Stomach (tissue), 9 donors: ENCODE results near the gene KDM4B. TPM values are rescaled to one million over a fixed set of nuclear protein-coding genes. Genes with fewer than 3 reads are reported as not detected.

Source experiments
- DNase-seq, 2 donors: peaks; one replicate each; pipeline versions ENCODE4 v3.0.0 to v3.0.0-alpha.2; 2013 to 2019
- H3K27ac ChIP-seq, 5 donors: fragments of 200-600 bp in 4 of 5; sonication (generic) in 4 of 5; one replicate each; pipeline ENCODE4 v1.5.1; 2013 to 2019; ENCODE audit warnings: mild to moderate bottlenecking in 1 of 5, moderate library complexity in 1 of 5
- H3K27me3 ChIP-seq, 3 donors: fragments of 200-600 bp; sonication (generic); one replicate each; pipeline ENCODE4 v1.5.1; 2017 to 2019; ENCODE audit warnings: mixed run types in 1 of 3
- H3K36me3 ChIP-seq, 4 donors: fragments of 200-600 bp; sonication (generic); 1 replicate in 3 of 4; 2 replicates in 1 of 4; pipeline ENCODE4 v1.5.1; 2016 to 2019
- H3K4me1 ChIP-seq, 4 donors: fragments of 200-600 bp; sonication (generic); one replicate each; pipeline ENCODE4 v1.5.1; 2016 to 2019
- H3K4me3 ChIP-seq, 4 donors: fragments of 200-600 bp; sonication (generic) in 3 of 4; one replicate each; pipeline ENCODE4 v1.5.1; 2016 to 2019; ENCODE audit warnings: mild to moderate bottlenecking in 1 of 4
- H3K9me3 ChIP-seq, 4 donors: fragments of 200-600 bp; sonication (generic); one replicate each; pipeline ENCODE4 v1.5.1; 2016 to 2019
- EP300 ChIP-seq: sonication (generic); formaldehyde crosslinking; IDR thresholded peaks from one replicate; pipeline ENCODE4 v1.6.1; 2017; ENCODE audit warnings: antibody characterized with exemption
- POLR2A ChIP-seq, 4 donors: fragments of 450-650 bp; IDR thresholded peaks; one replicate each; pipeline ENCODE4 v1.6.1; 2016; ENCODE audit warnings: antibody characterized with exemption in 4 of 4, control low read depth in 2 of 4, mild to moderate bottlenecking in 1 of 4, moderate library complexity in 1 of 4
- POLR2AphosphoS5 ChIP-seq, 3 donors: sonication (generic); formaldehyde crosslinking; IDR thresholded peaks; one replicate each; pipeline ENCODE4 v1.6.1; 2016; ENCODE audit warnings: antibody characterized with exemption in 3 of 3
- WGBS, 5 donors: extraction: QIAGEN DNeasy Blood & Tissue Kit in 3 of 5; methylation state at CpG; one replicate each; pipeline versions ENCODE4 v1.1.5 to v1.1.7; 2013 to 2018; 5-methylcytosine and 5-hydroxymethylcytosine counted together
- intact Hi-C: fragments of 100-400 bp; cut with DNase I; formaldehyde crosslinking; loops from one replicate; pipeline ENCODE4 v1.15.1; 2023; ENCODE audit warnings: low total_unique reads
- polyA plus RNA-seq, 3 donors: library from polyadenylated mRNA; stranded (reverse); fragments of 200-250 nt; gene quantifications; one replicate each; pipeline ENCODE4 v1.2.3, GENCODE V29; 2013
- total RNA-seq, 5 donors: library from RNA; depleted of rRNA; stranded (reverse); fragments of >200 nt; gene quantifications; one replicate each; pipeline versions ENCODE4 v1.1.0 to v1.2.3, GENCODE V29; 2014 to 2016
- TF ChIP-seq, protein P1 (sequence below), 7 experiments: fragments of 450-650 bp in 4 of 7; fragments of 200-600 bp in 3 of 7; sonication (generic) in 3 of 7; IDR thresholded peaks; one replicate each; pipeline ENCODE4 v1.5.1; 2016 to 2019; ENCODE audit warnings: antibody characterized with exemption in 7 of 7, control low read depth in 2 of 7, mild to moderate bottlenecking in 1 of 7
- donor health status: healthy with polysubstance abuse.
- donor health status: Bipolar disorder and iron deficiency.
- donor health status: healthy.

The KDM4B gene
- total and polyA plus RNA-seq, 8 donors, result 5.2 to 202 (median 29.4) TPM

DNA sequence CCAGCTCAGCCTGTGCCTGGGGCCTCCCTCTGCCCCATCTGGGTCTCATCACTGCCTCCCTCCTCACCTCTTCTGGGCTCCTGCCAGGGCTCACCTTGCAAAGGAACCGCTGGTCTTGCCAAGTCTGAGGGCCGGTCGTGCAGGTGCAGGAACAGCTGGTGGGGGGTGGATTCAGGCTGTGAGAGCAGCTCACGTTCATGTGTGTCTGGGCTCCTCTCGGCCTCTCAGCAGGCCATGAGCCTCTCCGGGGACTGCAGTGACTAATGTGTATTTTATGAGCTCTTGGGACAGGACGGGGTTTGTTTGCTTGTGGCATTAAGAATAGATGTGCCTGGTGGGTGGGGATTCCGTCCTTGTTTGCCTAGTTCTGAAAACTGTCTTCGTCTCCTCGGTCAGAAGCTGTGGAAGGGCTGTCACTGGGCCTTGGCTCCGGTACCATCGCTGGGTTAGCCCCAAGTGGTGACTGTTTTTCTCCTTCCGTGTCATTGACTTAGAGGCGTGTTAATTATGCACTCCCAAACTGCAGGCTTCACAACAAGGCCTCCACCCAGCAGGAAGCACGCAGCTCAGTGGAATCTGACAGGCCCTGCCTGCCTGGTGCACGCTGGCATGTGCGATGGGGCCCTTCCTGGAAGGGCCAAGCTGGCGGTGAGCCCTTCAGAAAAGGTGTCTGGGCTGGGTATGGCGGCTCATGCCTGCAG lies 77.6 kb downstream of the KDM4B start:
- peak; percentile 83 for DNase-seq
- Histone ChIP-seq H3K4me1 (peaks cover 37 to 47% (median 44%) of the 10 kb centered on the region in 4 donors), H3K27me3 (no peaks in the 10 kb centered on the region), H3K9me3 (no peaks in the 10 kb centered on the region), H3K4me3 (no peak overlapping the region), H3K36me3 (peaks cover 8 to 76% (median 52%) of the 10 kb centered on the region in 4 donors), H3K27ac (peak overlapping the region; percentile 42 to 83 (median 66))
- TF ChIP-seq EP300 (no peak), POLR2AphosphoS5 (IDR thresholded peaks at IDR 0.05) (peak in 2 of 3 donors; percentile 26 to 38)
- intact Hi-C loops, result no loop called here
- 34 to 64% (median 35%) methylated on average over 15 to 19 of the region's 19 CpGs for WGBS, 5 donors

DNA sequence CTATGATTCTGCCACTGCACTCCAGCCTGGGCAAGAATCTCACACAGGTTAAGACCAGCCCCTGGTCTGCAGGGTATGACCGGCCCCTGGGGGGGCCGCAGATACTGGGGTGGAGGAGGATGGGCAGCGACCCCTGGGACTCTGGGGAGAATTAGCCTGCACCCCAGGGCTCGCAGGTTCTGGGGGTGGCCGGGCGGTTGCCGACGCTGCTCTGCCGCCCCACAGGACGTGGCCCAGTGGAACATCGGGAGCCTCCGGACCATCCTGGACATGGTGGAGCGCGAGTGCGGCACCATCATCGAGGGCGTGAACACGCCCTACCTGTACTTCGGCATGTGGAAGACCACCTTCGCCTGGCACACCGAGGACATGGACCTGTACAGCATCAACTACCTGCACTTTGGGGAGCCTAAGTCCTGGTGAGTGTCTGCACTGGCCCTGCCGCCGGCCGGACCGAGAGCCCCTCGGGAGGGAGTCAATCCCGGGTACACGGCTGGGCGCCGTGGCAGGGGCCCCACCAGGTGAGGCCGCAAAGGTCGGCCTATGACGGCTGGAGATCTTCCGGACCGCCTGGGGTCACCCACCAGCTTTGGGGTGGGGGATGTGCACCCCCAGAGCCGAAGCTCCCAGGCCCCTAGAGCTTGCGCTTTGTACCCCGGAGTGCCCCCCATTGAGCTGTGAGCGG lies 78.5 kb downstream of the KDM4B start:
- H3K4me1 ChIP-seq, result peaks cover 37 to 47% (median 44%) of the 10 kb centered on the region in 4 donors
- no peaks in the 10 kb centered on the region for H3K27me3 ChIP-seq
- WGBS, 5 donors, result 94 to 97% (median 96%) methylated on average over 22 to 39 of the region's 39 CpGs
- DNase-seq, result no peak
- H3K4me3 ChIP-seq, result peak overlapping the region in 1 of 4 donors; percentile 16
- H3K27ac ChIP-seq, result peak overlapping the region; percentile 42 to 83 (median 66)
- TF ChIP-seq, protein P1, sequence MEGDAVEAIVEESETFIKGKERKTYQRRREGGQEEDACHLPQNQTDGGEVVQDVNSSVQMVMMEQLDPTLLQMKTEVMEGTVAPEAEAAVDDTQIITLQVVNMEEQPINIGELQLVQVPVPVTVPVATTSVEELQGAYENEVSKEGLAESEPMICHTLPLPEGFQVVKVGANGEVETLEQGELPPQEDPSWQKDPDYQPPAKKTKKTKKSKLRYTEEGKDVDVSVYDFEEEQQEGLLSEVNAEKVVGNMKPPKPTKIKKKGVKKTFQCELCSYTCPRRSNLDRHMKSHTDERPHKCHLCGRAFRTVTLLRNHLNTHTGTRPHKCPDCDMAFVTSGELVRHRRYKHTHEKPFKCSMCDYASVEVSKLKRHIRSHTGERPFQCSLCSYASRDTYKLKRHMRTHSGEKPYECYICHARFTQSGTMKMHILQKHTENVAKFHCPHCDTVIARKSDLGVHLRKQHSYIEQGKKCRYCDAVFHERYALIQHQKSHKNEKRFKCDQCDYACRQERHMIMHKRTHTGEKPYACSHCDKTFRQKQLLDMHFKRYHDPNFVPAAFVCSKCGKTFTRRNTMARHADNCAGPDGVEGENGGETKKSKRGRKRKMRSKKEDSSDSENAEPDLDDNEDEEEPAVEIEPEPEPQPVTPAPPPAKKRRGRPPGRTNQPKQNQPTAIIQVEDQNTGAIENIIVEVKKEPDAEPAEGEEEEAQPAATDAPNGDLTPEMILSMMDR (IDR thresholded peaks at IDR 0.05), result no peak
- no peak for TF ChIP-seq POLR2A (IDR thresholded peaks at IDR 0.05)
- peaks cover 8 to 76% (median 51%) of the 10 kb centered on the region in 4 donors for H3K36me3 ChIP-seq
- intact Hi-C loops, result no loop called here
- H3K9me3 ChIP-seq, result no peaks in the 10 kb centered on the region

DNA sequence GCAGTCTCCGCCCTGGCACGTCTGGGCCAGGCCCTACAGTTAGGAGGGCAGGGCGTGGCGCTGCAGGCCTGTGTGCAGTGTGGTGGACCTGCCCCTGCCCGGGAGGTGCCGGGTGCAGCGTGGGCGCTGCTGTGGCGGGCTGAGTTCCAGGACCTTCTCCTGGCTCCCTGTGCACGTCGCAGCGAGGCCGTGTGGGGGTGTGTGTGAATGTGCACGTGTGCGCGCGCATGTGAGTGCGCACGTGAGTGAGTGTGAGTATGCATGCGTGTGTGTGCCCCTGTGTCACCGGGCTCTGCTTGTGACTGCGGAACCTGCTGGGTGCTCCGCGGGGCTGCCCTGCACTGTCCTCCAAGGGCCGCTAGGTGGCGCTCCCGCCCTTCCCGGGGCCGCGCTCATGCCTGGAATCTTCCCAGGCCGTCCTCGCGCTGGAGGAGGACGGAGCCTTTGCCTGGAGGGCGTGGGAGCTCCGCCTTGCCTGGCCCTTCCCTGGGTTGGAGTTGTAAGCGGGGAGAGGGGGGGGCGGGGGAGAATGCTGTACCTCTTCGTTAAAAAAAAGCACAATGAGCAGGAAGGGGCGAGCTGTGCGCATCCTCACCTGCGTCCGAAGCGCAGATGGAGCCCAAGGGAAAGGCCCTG lies 79.3 kb downstream of the KDM4B start:
- TF ChIP-seq POLR2AphosphoS5 (IDR thresholded peaks at IDR 0.05), result peak in 1 of 3 donors; percentile 50
- TF ChIP-seq, protein P1 (IDR thresholded peaks at IDR 0.05), result peak in 6 of 7 experiments; percentile 85 to 100 (median 99)
- TF ChIP-seq EP300, result no peak
- no peaks in the 10 kb centered on the region for H3K9me3 ChIP-seq
- intact Hi-C loops, result no loop called here
- WGBS, 5 donors, result 18 to 45% (median 21%) methylated on average over 9 to 44 of the region's 44 CpGs
- H3K36me3 ChIP-seq, result peaks cover 8 to 76% (median 49%) of the 10 kb centered on the region in 4 donors
- H3K27ac ChIP-seq, result peak overlapping the region in 2 of 5 donors; percentile 28 to 78
- H3K4me1 ChIP-seq, result peaks cover 37 to 47% (median 44%) of the 10 kb centered on the region in 4 donors
- no peaks in the 10 kb centered on the region for H3K27me3 ChIP-seq
- H3K4me3 ChIP-seq, result peak overlapping the region in 2 of 4 donors; percentile 3 to 16
- DNase-seq, result peak; percentile 87 to 94

DNA sequence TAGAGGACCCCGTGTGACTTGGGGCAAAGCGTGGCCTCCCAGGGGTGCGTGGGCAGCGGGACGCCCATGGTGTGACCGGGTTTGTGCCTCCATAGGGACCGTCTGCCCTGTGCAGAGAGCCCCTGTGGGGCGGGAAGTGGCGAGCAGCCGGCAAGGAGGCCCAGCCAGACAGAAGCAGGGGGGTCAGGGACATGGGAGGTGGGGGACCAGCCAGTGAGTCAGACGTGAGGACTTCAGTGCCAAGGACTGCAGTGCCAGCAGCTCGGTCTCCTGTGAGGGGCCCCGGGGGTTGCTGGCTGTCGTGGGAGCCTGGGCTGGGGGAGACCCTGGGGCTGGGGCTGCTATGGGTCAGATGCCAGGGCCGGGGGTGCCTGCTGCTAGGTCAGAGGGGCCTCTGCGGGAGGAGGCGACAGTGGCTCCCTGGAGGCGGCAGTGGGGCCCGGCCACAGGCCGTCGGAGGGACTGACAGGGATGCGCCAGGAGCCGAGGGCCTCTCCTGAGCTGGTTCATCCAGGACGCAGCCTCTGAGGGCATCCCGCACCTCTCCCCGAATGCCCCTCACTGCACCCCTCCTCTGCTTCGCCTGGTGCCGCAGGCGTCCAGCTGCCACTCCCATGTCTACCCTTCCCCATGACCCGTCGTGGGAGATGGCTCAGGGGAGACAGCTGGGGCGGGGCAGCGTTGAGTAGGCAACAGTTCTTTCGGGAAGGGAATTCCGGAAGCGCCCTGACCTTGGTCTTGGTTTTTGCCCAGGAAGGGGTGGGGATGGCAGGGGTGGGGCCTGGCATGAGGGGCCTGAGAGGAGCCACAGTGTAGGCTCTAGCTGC lies 80.0 kb downstream of the KDM4B start:
- Histone ChIP-seq H3K36me3 (peaks cover 12 to 82% (median 53%) of the 10 kb centered on the region in 4 donors), H3K27me3 (no peaks in the 10 kb centered on the region), H3K4me3 (peak overlapping the region in 1 of 4 donors; percentile 3), H3K27ac (no peak overlapping the region), H3K9me3 (no peaks in the 10 kb centered on the region), H3K4me1 (peaks cover 37 to 47% (median 44%) of the 10 kb centered on the region in 4 donors)
- TF ChIP-seq EP300, result no peak
- no peak for TF ChIP-seq POLR2AphosphoS5 (IDR thresholded peaks at IDR 0.05)
- TF ChIP-seq POLR2A (IDR thresholded peaks at IDR 0.05), result no peak
- TF ChIP-seq, protein P1 (IDR thresholded peaks at IDR 0.05), result no peak
- intact Hi-C loops, result no loop called here
- DNase-seq, result peak in 1 of 2 donors; percentile 58
- WGBS, 5 donors, result 68 to 87% (median 78%) methylated on average over 20 to 36 of the region's 36 CpGs
